Fibroblast of villous mesenchyme (primary cell): ENCODE results near the gene MBD4. TPM values are rescaled to one million over a fixed set of nuclear protein-coding genes. Genes with fewer than 3 reads are reported as not detected.

Source experiments
- DNase-seq: peaks from one replicate; pipeline ENCODE4 v3.0.0-alpha.2; 2010; ENCODE audit warnings: low read depth
- H3K4me3 ChIP-seq: 2 replicates; pipeline ENCODE4 v1.5.1; 2011; ENCODE audit warnings: low read depth, mild to moderate bottlenecking, low read length
- CTCF ChIP-seq: IDR thresholded peaks from 2 replicates; pipeline ENCODE4 v1.5.1; 2012; ENCODE audit warnings: low read depth, mild to moderate bottlenecking, low read length; ENCODE audit not compliant: insufficient read depth
- total RNA-seq: library from RNA; depleted of rRNA; stranded (reverse); fragments of >200 nt; gene quantifications from 2 replicates; pipeline ENCODE4 v1.2.3, GENCODE V29; 2012

MBD4 gene
- total RNA-seq, 1 donor, result 32.0 TPM

- no peak for TF ChIP-seq CTCF
- no peak overlapping the region for H3K4me3 ChIP-seq
- DNase-seq, result no peak
Measured at GRCh38 chr3:129462361-129462968, 22.7 kb upstream of the MBD4 start.

- H3K4me3 ChIP-seq, result no peak overlapping the region
- peak; percentile 83 for DNase-seq
- no peak for TF ChIP-seq CTCF
Measured at GRCh38 chr3:129461461-129462146, 21.9 kb upstream of the MBD4 start.

GRCh38 chr3:129461022-129461421 lies 21.3 kb upstream of the MBD4 start:
- no peak for TF ChIP-seq CTCF
- H3K4me3 ChIP-seq, result no peak overlapping the region
- DNase-seq, result peak; percentile 80

- TF ChIP-seq CTCF, result no peak
- no peak for DNase-seq
- no peak overlapping the region for H3K4me3 ChIP-seq
Measured at GRCh38 chr3:129460572-129460971, 20.8 kb upstream of the MBD4 start.

- no peak for TF ChIP-seq CTCF
- no peak overlapping the region for H3K4me3 ChIP-seq
- DNase-seq, result no peak
Measured at GRCh38 chr3:129460155-129460554, 20.4 kb upstream of the MBD4 start.

- no peak for DNase-seq
- no peak for TF ChIP-seq CTCF
- no peak overlapping the region for H3K4me3 ChIP-seq
Measured at GRCh38 chr3:129453732-129454131, 14.0 kb upstream of the MBD4 start.
